ENCODE results near the gene GABARAPL2.

DNA sequence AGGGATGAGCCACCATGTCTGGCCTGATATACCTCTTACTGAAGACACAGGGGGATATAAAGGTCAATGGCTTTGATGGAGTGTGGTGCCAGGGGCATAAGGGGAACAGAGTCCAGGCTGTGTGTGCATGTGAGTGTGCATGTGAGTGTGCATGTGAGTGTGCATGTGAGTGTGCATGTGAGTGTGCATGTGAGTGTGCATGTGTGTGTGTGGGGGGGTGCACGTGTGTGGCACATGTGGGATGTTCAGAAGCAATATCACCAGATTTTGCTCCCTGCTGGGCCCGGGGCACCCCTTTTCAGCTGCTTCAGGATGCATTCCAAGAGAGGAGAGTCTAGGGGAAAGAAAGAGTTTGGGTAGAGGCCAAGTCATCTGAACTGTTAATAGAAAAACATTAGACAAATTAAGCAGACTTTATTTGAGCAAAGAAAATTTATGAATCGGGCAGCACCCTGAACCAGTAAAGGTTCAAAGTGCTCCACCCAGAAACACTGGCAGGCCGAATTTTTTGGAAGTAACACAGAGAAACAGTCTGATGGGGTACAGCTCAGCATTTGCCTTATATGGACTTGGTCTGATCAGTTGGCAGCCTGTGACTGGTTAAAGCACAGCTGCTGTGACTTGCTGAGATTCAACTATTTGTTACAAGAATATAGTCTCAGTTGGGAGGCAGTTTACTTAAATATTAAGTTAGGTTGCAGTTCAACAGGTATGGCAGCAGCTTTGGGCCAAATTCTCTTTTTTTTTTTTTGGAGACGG, 40.0 kb upstream of the GABARAPL2 start:
- TF ChIP-seq POLR2A (IDR thresholded peaks at IDR 0.05; ENCODE audit: low read length) (no peak), GATA1 (IDR thresholded peaks at IDR 0.05; ENCODE audit: low read depth, low read length) (no peak)
